LNCaP clone FGC (cell line): ENCODE data around the gene KIFC3.
"Not testable (repeated sequence)": the region's sequence is repeated elsewhere in the genome, so short reads cannot be mapped to it uniquely, and the experiment has no call there.

ENCODE experiments used
- DNase-seq: peaks from one replicate; pipeline ENCODE4 v3.0.0-alpha.2; 2011; ENCODE audit warnings: low read depth
- H3K4me3 ChIP-seq: 2 replicates; pipeline ENCODE4 v1.5.1; 2011; ENCODE audit warnings: mild to moderate bottlenecking, low read depth, low read length, control low read depth
- CTCF ChIP-seq: IDR thresholded peaks from 2 replicates; pipeline ENCODE4 v1.5.1; 2012; ENCODE audit warnings: mild to moderate bottlenecking; ENCODE audit not compliant: control insufficient read depth, insufficient read depth; ENCODE audit errors: extremely low read depth

The KIFC3 gene

GRCh38 chr16:57713596-57713995 is 88.7 kb downstream of the KIFC3 start:
- no peak for TF ChIP-seq CTCF
- H3K4me3 ChIP-seq = no peak overlapping the region
- no peak for DNase-seq

GRCh38 chr16:57712569-57712968 is 89.7 kb downstream of the KIFC3 start:
- not testable (repeated sequence) for H3K4me3 ChIP-seq, DNase-seq

- DNase-seq = no peak
- no peak overlapping the region for H3K4me3 ChIP-seq
- no peak for TF ChIP-seq CTCF
Observed at GRCh38 chr16:57711993-57712392, 90.3 kb downstream of the KIFC3 start.

- TF ChIP-seq CTCF = no peak
- H3K4me3 ChIP-seq = no peak overlapping the region
- no peak for DNase-seq
Observed at GRCh38 chr16:57711346-57711745, 90.9 kb downstream of the KIFC3 start.

- no peak overlapping the region for H3K4me3 ChIP-seq
- no peak for TF ChIP-seq CTCF
- no peak for DNase-seq
Observed at GRCh38 chr16:57709663-57710062, 92.6 kb downstream of the KIFC3 start.
